HG03064 (cell line): ENCODE data around the gene TXNL4B.
A peak's percentile ranks its signal among the peaks of the same experiment; 100 is the strongest.

ENCODE experiments used
- ATAC-seq: cut with Tn5 transposase; IDR thresholded peaks from one replicate; pipeline ENCODE4 v1.9.1; 2021; ENCODE audit warnings: low read depth; ENCODE audit not compliant: unreplicated experiment

Gene TXNL4B

GRCh38 chr16:72112906-72113615, 19.6 kb upstream of the TXNL4B start:
- ATAC-seq, result no peak

- ATAC-seq, result no peak
These were observed 19.0 kb upstream of the TXNL4B start for GRCh38 chr16:72112452-72112792.

- no peak for ATAC-seq
These were observed 18.4 kb upstream of the TXNL4B start for GRCh38 chr16:72111657-72112451.

GRCh38 chr16:72110662-72111615, 17.5 kb upstream of the TXNL4B start:
- no peak for ATAC-seq

GRCh38 chr16:72109966-72110530, 16.6 kb upstream of the TXNL4B start:
- no peak for ATAC-seq

GRCh38 chr16:72109300-72109699, 15.9 kb upstream of the TXNL4B start:
- no peak for ATAC-seq

GRCh38 chr16:72108353-72109102, 15.1 kb upstream of the TXNL4B start:
- ATAC-seq, result no peak

GRCh38 chr16:72107371-72107770, 14.0 kb upstream of the TXNL4B start:
- no peak for ATAC-seq

GRCh38 chr16:72105978-72106377, 12.6 kb upstream of the TXNL4B start:
- no peak for ATAC-seq

- ATAC-seq, result no peak
These were observed 11.5 kb upstream of the TXNL4B start for GRCh38 chr16:72104905-72105304.

GRCh38 chr16:72101195-72101594, 7.8 kb upstream of the TXNL4B start:
- ATAC-seq, result no peak

- ATAC-seq, result no peak
These were observed 6.0 kb upstream of the TXNL4B start for GRCh38 chr16:72099377-72099818.

GRCh38 chr16:72098936-72099335, 5.5 kb upstream of the TXNL4B start:
- no peak for ATAC-seq

GRCh38 chr16:72094266-72094610, 818 bp upstream of the TXNL4B start:
- no peak for ATAC-seq

GRCh38 chr16:72092832-72093447, 480 bp downstream of the TXNL4B start:
- peak; percentile 18 for ATAC-seq

GRCh38 chr16:72091217-72091616, 2.2 kb downstream of the TXNL4B start:
- no peak for ATAC-seq

- no peak for ATAC-seq
These were observed 8.4 kb downstream of the TXNL4B start for GRCh38 chr16:72085002-72085401.

GRCh38 chr16:72084445-72084844, 9.0 kb downstream of the TXNL4B start:
- no peak for ATAC-seq

- ATAC-seq, result no peak
These were observed 9.5 kb downstream of the TXNL4B start for GRCh38 chr16:72083778-72084404.
